Skeletal muscle satellite cell (primary cell): ENCODE data around the gene ALX1.

Experiments used
- H3K27me3 ChIP-seq: 2 replicates; pipeline ENCODE4 v1.7.0; 2013; ENCODE audit warnings: low read length; ENCODE audit not compliant: control insufficient read depth, insufficient read depth
- H3K36me3 ChIP-seq: 2 replicates; pipeline ENCODE4 v1.7.0; 2013; ENCODE audit warnings: mild to moderate bottlenecking, control low read depth, low read length; ENCODE audit not compliant: insufficient read depth
- H3K4me1 ChIP-seq: 2 replicates; pipeline ENCODE4 v1.7.0; 2013; ENCODE audit warnings: low read length; ENCODE audit not compliant: control insufficient read depth, insufficient read depth
- H3K4me2 ChIP-seq: 2 replicates; pipeline ENCODE4 v1.7.0; 2013; ENCODE audit warnings: mild to moderate bottlenecking, low read length
- H3K4me3 ChIP-seq: 2 replicates; pipeline ENCODE4 v1.7.0; 2013; ENCODE audit warnings: low read length
- H3K9ac ChIP-seq: 2 replicates; pipeline ENCODE4 v1.7.0; 2013; ENCODE audit warnings: mild to moderate bottlenecking, low read depth, low read length, moderate library complexity
- H3K9me3 ChIP-seq: replicated peaks from 2 replicates; pipeline ENCODE4 v1.7.0; 2013; ENCODE audit warnings: mild to moderate bottlenecking, control low read depth, low read length

The ALX1 gene

GRCh38 chr12:85277191-85277590 lies 2.8 kb upstream of the ALX1 start:
- H3K27me3 ChIP-seq: peaks cover 85% of the 10 kb centered on the region
- H3K9me3 ChIP-seq: no peaks in the 10 kb centered on the region
- peaks cover 8% of the 10 kb centered on the region for H3K4me1 ChIP-seq
- no peaks in the 10 kb centered on the region for H3K36me3 ChIP-seq
- H3K9ac ChIP-seq: no peak overlapping the region
- no peak overlapping the region for H3K4me2 ChIP-seq
- H3K4me3 ChIP-seq: no peak overlapping the region

DNA sequence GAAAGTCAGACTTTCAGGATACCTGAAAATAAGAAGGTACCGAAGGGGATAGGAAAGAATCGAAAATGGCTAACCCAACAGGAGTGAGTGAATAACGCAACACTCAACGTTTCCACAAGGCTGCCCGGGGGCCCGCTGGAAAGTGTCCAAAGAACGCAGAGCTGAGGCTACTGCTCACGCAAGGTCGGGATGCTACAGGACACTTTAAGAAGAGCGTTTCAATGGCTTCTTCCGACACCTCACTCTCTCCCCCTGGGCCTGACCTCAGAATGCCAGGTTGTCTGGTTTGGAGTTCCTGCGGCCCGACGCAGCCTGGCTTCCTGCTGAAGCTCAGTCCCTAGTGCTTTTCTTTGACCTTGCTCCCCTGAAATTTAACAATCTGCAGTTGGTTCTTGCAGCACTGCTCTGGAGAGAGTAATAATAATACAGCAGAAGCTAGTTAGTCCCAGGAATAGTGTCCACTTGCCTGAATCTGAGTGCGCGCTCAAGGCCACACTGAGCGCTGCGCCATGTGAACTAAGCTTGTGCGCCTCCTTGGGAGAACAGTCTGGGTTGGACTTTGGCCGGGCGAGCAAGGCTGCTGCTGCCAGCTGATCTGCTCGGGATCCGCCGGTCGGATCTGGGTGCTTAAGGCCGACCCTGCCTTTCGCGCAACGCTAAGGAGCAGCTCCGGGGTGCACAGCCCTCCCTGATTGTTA lies 2.0 kb upstream of the ALX1 start:
- H3K4me2 ChIP-seq: no peak overlapping the region
- H3K36me3 ChIP-seq: no peaks in the 10 kb centered on the region
- no peaks in the 10 kb centered on the region for H3K9me3 ChIP-seq
- H3K4me1 ChIP-seq: peaks cover 8% of the 10 kb centered on the region
- no peak overlapping the region for H3K4me3 ChIP-seq
- no peak overlapping the region for H3K9ac ChIP-seq
- H3K27me3 ChIP-seq: peaks cover 82% of the 10 kb centered on the region

DNA sequence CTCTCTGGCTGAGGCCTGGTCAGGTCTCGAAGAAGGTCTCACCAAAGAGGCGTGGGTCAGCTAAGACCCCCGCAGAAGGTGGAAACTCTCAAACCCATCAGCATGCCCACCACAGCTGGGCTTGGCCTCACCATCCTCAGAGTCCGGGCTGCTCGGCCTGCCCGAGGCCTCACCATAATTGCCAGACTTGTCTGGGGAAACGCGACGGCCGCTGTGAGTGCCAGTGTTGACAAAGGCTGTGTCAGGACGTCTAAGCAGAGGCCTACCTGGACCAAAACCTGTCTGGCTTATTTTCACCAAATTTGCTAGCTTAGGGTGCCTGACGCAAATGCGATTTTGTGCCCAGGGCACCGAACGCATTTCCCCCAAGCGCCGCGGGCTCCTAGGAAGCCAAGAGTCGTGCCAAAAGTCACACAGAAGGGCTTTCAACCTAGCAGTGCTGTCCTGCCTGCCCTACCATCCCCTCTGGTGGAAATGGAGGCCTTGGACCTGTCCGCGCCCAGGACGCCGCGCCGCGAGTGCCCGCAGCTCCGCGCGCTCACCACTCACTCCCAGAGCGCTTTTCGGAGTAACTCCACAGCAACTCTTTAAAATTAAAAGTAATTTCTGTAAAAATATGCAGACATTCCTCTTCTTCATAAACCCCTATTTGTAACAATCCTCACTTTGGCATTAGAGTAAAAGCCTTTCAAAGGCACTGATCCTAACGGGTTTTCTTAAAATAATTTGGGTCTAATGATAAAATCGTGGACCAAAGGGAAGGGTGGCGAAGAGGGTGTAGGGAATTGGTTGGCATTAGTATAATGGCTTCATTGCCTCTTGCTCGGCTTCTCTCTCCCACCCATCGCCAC lies 1.2 kb upstream of the ALX1 start:
- H3K4me3 ChIP-seq: no peak overlapping the region
- peaks cover 8% of the 10 kb centered on the region for H3K4me1 ChIP-seq
- no peak overlapping the region for H3K9ac ChIP-seq
- H3K36me3 ChIP-seq: no peaks in the 10 kb centered on the region
- peaks cover 82% of the 10 kb centered on the region for H3K27me3 ChIP-seq
- peak overlapping the region; percentile 87 for H3K4me2 ChIP-seq
- H3K9me3 ChIP-seq: no peaks in the 10 kb centered on the region

GRCh38 chr12:85279449-85280164 lies 413 bp upstream of the ALX1 start:
- H3K9ac ChIP-seq: peak overlapping the region; percentile 6
- H3K4me2 ChIP-seq: peak overlapping the region; percentile 87
- H3K4me3 ChIP-seq: peak overlapping the region; percentile 68
- no peaks in the 10 kb centered on the region for H3K36me3 ChIP-seq
- peaks cover 79% of the 10 kb centered on the region for H3K27me3 ChIP-seq
- no peaks in the 10 kb centered on the region for H3K9me3 ChIP-seq
- peaks cover 8% of the 10 kb centered on the region for H3K4me1 ChIP-seq

DNA sequence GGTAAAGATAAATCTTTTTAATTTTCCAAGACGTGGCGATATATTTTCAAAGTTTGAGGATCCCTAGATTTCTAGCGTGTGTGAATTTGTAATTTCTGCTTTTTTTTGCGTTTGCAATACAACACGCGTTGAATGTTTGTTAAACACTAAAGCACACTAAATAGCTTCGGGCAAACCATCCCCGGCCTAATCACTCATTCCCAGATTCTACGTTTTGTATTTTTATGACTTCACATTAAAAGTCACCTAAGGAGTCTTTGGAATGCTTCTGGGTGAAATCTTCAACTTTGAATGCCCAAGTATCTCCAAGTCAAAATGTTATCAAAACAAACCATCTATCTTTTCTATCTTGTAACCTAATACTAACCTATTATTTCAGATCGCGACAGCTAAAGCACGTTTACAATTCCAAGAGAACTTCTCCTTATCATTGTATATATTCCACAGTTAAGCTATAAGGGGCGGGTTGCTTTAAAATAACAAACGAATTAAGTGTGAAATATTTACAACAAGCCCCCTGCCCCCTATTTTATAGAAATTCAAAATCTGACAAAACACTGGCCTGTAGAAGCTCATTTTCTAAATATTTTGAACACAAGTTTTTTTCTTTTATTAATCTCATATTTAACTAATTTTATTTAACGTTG lies 1.1 kb downstream of the ALX1 start:
- peak overlapping the region; percentile 6 for H3K9ac ChIP-seq
- H3K4me3 ChIP-seq: peak overlapping the region; percentile 68
- H3K27me3 ChIP-seq: peaks cover 78% of the 10 kb centered on the region
- no peaks in the 10 kb centered on the region for H3K9me3 ChIP-seq
- H3K4me1 ChIP-seq: peaks cover 8% of the 10 kb centered on the region
- H3K36me3 ChIP-seq: no peaks in the 10 kb centered on the region
- H3K4me2 ChIP-seq: peak overlapping the region; percentile 87

- Histone ChIP-seq H3K4me3 (no peak overlapping the region), H3K27me3 (peaks cover 79% of the 10 kb centered on the region), H3K9ac (no peak overlapping the region), H3K36me3 (no peaks in the 10 kb centered on the region), H3K9me3 (no peaks in the 10 kb centered on the region), H3K4me1 (peaks cover 8% of the 10 kb centered on the region), H3K4me2 (no peak overlapping the region)
Measured at GRCh38 chr12:85281636-85282312, 1.8 kb downstream of the ALX1 start.

GRCh38 chr12:85283560-85283959 lies 3.5 kb downstream of the ALX1 start:
- Histone ChIP-seq H3K4me2 (no peak overlapping the region), H3K27me3 (peaks cover 73% of the 10 kb centered on the region), H3K4me1 (peaks cover 8% of the 10 kb centered on the region), H3K9me3 (no peaks in the 10 kb centered on the region), H3K4me3 (no peak overlapping the region), H3K9ac (no peak overlapping the region), H3K36me3 (no peaks in the 10 kb centered on the region)

- Histone ChIP-seq H3K27me3 (peaks cover 38% of the 10 kb centered on the region), H3K9me3 (no peaks in the 10 kb centered on the region), H3K9ac (no peak overlapping the region), H3K36me3 (no peaks in the 10 kb centered on the region), H3K4me3 (no peak overlapping the region), H3K4me2 (no peak overlapping the region), H3K4me1 (no peaks in the 10 kb centered on the region)
Measured at GRCh38 chr12:85296362-85296761, 16.3 kb downstream of the ALX1 start.

DNA sequence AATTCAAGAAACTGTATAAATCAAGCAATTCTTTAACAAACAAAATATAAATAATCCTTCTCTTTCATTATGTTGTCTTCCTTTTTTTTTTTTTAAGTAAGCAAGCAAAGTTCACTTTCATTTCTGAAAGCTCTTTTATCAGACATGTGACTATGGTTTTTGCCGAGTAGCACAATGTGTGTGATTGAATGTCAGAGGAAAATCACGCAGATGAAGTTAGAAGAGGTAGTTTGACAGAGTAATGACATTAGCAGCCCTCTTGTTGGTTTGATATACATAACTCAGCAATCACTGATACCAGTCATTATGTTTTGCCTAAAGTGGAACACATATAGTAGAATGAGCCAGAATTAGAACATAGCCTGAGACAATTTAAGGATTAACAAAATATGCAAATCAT lies 19.0 kb downstream of the ALX1 start:
- H3K9me3 ChIP-seq: no peaks in the 10 kb centered on the region
- H3K9ac ChIP-seq: no peak overlapping the region
- no peak overlapping the region for H3K4me3 ChIP-seq
- peaks cover 47% of the 10 kb centered on the region for H3K27me3 ChIP-seq
- no peak overlapping the region for H3K4me2 ChIP-seq
- H3K4me1 ChIP-seq: no peaks in the 10 kb centered on the region
- H3K36me3 ChIP-seq: no peaks in the 10 kb centered on the region

DNA sequence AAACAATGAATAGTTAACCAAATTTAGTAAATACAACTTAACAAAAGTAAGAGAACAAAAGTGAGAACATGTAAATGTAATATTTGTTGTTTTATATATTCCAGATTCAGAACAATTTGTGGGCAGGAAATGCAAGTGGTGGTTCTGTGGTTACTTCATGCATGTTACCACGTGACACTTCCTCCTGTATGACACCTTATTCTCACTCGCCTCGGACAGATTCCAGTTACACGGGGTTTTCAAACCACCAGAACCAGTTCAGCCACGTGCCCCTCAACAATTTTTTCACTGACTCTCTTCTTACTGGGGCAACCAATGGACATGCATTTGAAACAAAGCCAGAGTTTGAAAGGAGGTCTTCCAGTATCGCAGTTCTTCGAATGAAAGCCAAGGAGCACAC lies 21.0 kb downstream of the ALX1 start:
- Histone ChIP-seq H3K27me3 (peaks cover 44% of the 10 kb centered on the region), H3K36me3 (no peaks in the 10 kb centered on the region), H3K9me3 (no peaks in the 10 kb centered on the region), H3K4me2 (no peak overlapping the region), H3K4me1 (no peaks in the 10 kb centered on the region), H3K9ac (no peak overlapping the region), H3K4me3 (no peak overlapping the region)

DNA sequence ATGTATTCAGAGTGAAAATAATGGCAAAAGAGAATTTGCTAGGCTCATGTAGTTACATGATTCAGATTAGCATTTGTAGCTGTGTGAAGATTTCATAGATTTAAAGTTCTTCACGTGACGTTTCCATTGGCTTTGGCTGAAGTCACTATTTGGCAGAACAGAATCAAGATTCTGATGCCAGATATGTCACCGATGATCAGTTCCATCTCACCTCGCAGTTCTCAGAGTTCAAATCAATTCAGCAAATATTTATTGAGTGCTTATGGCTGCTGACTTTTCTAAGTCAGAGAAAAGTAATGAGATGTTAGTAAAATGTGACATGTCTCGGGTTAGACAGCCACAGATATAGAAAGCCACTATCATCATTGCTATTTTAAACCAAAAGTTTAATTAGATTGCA lies 28.4 kb downstream of the ALX1 start:
- no peaks in the 10 kb centered on the region for H3K36me3 ChIP-seq
- H3K27me3 ChIP-seq: peaks cover 29% of the 10 kb centered on the region
- H3K9me3 ChIP-seq: no peaks in the 10 kb centered on the region
- H3K9ac ChIP-seq: no peak overlapping the region
- no peak overlapping the region for H3K4me3 ChIP-seq
- H3K4me2 ChIP-seq: no peak overlapping the region
- H3K4me1 ChIP-seq: no peaks in the 10 kb centered on the region
